GM12873 (cell line): ENCODE measurements around the gene L1CAM.

Experiments used
- CTCF ChIP-seq: IDR thresholded peaks from 2 replicates; pipeline ENCODE4 v1.5.1; 2012; ENCODE audit warnings: low read depth, mild to moderate bottlenecking, moderate library complexity, low read length, control low read depth; ENCODE audit not compliant: insufficient read depth; ENCODE audit errors: missing control alignments

L1CAM gene

DNA sequence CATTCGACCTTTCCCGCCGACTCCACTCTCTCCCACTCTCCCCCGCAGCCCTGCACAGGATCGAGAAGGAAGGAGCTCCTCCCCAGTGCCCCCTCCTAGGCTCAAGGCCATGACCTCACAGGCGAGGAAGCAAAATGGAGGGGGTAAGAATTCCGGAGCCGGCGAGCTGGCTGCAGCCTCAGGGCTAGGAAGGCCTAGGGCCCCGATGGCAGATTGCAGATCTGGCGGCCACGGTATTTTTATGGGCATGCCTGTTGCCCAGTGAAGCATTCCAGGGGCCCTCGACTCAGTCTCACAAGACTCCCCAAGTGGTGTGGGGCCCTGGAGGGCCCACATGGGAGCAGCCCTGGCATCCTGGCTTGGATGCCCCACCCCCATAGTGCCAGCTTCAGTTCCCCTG, 942 bp upstream of the L1CAM start:
- no peak for TF ChIP-seq CTCF

- no peak for TF ChIP-seq CTCF
Measured at GRCh38 chrX:153885208-153885787, 675 bp downstream of the L1CAM start.

DNA sequence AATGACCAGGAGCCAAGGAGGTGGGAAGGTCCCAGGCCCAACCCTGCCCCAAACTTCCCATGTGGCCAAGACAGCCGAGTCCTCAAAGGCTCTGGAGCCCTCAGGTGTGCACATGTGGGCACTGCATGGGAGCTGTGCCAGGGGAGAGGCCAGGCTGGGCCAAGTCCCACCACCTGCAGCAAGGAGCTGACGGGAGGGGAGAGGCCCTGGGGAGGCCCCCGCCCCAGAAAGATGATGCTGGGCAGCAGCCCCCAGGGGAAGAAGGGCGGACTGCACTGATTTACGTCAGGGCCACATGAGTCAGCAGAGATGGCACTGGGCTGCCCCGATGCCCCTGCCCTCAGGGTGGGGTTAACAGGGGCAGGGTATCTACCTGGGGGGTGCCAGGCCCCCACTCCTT, 1.4 kb downstream of the L1CAM start:
- peak; percentile 34 for TF ChIP-seq CTCF

DNA sequence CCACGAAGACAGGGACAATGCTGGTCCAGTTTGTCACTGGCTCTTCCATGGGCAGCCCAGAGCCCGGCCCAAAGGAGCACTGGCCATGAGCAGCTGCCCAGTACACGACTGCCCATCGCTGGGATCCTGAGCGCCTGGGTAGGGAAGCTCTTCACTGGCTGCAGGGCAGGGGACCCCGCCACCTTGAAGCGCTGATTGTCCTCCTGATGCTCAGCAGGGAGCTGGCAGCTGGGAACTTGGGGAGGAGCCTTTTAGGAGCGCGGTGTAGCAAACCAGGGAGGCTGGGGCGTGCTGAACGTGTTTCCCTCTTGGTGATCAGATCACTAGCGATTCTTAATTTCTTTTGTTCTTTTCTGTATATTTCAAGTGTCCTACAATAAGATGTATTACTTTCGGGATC, 1.8 kb downstream of the L1CAM start:
- no peak for TF ChIP-seq CTCF

- no peak for TF ChIP-seq CTCF
Measured at GRCh38 chrX:153883163-153883843, 2.7 kb downstream of the L1CAM start.

- no peak for TF ChIP-seq CTCF
Measured at GRCh38 chrX:153882557-153882956, 3.4 kb downstream of the L1CAM start.

GRCh38 chrX:153882086-153882498, 3.9 kb downstream of the L1CAM start:
- no peak for TF ChIP-seq CTCF
